GM19193 (cell line): ENCODE results near the gene JAK1.

Experiments used
- POLR2A ChIP-seq: IDR thresholded peaks from 4 replicates; pipeline ENCODE4 v1.6.1; 2011; ENCODE audit not compliant: insufficient read depth, insufficient read length; ENCODE audit errors: extremely low read depth

Gene JAK1

GRCh38 chr1:64984737-64985136, 18.4 kb upstream of the JAK1 start:
- no peak for TF ChIP-seq POLR2A

DNA sequence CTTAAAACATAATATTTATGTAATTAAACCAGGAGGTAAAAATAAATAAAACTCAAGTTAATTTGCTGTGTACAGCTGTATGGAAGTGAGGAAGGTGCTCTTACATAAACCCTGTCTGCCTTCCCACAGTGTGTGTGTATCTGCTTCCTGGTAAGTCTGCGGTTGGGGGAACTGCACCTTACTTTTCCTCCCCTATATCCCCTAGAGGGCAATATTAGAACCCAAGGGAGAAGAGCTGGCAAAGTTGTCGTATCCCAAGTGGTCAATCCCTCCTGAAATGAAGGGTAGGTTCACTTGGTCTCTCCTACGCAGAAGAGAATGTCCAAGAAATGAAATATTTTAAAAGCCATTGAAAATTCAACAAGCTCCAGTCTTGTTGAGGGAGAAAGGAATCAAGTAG, 17.8 kb upstream of the JAK1 start:
- no peak for TF ChIP-seq POLR2A

- TF ChIP-seq POLR2A, result no peak
These were observed 16.8 kb upstream of the JAK1 start for GRCh38 chr1:64983110-64983509.

- no peak for TF ChIP-seq POLR2A
These were observed 15.5 kb upstream of the JAK1 start for GRCh38 chr1:64981601-64982533.

DNA sequence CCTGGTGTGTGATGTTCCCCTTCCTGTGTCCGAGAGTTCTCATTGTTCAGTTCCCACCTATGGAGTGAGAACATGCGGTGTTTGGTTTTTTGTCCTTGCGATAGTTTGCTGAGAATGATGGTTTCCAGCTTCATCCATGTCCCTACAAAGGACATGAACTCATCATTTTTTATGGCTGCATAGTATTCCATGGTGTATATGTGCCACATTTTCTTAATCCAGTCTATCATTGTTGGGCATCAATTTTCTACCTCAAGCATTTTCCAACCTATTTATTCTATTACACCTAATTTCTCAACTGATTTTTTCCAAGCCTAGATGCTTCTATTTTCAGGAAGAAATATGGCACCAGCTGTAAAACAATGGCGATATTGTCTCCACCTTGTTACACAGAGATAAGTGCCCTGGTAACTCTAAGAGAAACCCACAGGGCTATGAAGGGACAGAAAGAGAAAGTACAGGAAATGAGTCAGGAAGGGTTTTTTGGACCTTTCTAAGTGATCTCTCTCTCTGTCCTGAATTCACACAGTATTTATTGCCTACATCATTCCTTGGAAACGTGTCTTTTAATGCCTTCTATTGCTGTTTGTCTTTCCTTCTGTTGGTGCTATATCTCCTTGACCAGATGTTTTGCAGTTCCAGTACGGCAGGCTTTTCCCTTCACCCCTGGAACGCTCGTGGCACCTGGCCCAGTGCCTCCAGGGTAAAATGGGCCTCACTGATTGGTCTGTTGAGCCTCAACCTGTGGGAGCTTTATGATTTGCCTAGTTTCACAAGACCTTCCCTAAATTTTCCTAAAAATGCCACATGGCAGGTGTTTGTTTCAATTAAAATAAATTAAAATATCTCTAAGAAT, 14.6 kb upstream of the JAK1 start:
- no peak for TF ChIP-seq POLR2A

GRCh38 chr1:64979358-64979757, 13.0 kb upstream of the JAK1 start:
- no peak for TF ChIP-seq POLR2A

DNA sequence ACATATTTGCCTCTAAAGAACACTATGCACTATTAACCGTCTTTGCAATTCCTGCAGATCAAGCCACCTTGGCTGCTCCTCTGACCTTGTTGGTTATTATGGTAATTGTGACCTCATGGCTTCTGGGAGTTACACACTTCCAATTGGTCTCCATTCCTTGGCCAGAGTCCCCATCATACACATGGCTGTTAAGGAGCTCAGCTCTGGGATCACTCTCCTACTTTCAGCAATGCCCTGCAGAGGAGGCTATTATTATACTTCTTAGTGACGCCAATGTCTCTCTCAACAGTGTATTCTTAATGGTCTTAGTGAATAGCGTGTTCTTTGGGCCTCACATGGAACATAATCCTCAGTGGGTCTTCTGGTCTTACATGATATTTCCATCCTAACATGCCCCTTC, 10.0 kb upstream of the JAK1 start:
- TF ChIP-seq POLR2A, result no peak

GRCh38 chr1:64975740-64976139, 9.4 kb upstream of the JAK1 start:
- no peak for TF ChIP-seq POLR2A

DNA sequence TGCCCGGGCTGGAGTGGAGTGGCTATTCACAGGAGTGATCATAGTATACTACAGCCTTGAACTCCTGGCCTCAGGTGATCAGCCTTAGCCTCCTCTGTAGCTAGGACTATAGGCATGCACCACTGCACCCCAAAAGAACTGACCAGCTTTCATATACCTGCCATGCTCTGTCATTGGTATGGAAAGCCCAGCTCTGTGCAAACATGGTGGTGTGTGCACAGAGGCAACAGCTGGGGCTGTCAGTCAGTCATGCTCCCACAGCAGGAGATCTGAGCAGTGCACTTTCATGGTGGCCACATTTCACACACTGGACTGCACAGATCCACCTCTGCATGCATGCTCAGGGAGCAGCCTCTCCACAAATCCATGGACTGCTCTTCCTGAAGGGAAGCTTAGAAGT, 8.8 kb upstream of the JAK1 start:
- TF ChIP-seq POLR2A, result no peak

GRCh38 chr1:64974288-64974825, 8.0 kb upstream of the JAK1 start:
- no peak for TF ChIP-seq POLR2A

DNA sequence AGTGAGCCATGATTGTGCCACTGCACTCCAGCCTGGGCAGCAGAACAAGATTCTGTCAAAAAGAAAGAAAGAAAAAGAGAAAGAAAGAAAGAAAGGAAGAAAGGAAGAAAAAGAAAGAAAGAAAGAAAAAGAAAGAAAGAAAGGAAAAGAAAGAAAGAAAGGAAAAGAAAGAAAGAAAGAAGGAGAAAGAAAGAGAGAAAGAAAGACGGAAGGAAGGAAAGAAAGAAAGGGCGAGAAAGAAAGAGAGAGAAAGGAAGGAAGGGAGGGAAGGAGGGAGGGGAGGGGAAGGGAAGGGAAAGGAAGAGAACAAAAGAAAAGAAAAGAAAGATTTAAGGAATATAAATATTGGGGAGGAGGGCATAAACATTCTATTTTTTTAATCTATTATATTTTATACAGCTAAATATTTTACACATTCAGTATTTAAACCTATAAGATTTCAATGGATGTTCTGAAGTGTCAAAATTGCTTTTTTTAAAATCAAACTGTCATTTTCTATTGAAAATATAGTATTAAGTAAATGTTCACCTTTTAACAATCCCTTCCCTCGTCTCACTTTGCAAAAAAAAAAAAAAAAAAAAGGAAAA, 6.8 kb upstream of the JAK1 start:
- TF ChIP-seq POLR2A, result no peak

- no peak for TF ChIP-seq POLR2A
These were observed 3.1 kb upstream of the JAK1 start for GRCh38 chr1:64969305-64970046.

- TF ChIP-seq POLR2A, result no peak
These were observed 1.0 kb upstream of the JAK1 start for GRCh38 chr1:64967381-64967780.

DNA sequence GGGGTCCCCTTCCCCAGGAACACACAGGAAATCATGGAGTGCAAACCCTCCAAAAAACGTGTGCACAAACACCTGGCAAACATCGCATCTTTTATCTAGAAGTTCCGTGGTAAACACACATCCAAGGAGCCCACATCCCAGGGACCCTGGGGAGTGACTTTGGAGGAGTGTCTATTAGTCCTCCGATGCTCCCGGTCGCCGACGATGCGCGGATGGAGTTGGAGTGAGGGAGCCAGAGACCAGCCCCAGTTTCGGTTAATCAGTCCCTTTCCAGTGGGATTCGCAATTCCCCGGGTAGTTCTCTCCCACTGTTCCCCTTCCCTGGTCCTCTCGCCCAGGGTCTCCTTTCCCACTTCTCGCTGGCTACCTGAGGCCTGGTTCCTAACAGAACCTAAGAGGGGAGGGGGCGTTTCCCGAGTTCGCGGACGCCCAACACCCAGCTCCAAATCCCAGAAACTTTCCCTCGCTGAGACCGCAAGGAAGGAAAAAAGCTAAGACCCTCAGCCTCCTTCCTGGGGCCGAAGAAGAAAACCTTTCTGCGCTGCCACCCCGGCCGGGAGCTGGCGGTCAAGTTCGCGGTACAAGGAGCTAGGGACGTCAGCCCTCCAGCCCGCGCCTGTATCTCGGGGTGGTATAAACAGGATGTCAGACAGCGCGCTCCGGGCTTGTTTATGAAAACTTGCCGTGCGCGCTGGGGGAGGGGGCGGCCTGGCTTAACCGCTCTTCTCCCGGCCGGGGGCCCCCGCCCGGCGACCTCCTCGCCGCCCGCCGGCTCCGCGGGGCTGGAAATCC, 787 bp downstream of the JAK1 start:
- TF ChIP-seq POLR2A, result no peak
